H9 (cell line): ENCODE data around the gene ITPR3. TPM values are rescaled to one million over a fixed set of nuclear protein-coding genes. Genes with fewer than 3 reads are reported as not detected.

Source experiments
- DNase-seq: peaks from one replicate; pipeline ENCODE4 v3.0.0-alpha.2; 2017
- H2AFZ ChIP-seq: one replicate; pipeline ENCODE4 v1.6.1; 2013; ENCODE audit warnings: mild to moderate bottlenecking, low read length, control low read depth, moderate library complexity
- H2AK5ac ChIP-seq: 2 replicates; pipeline ENCODE4 v1.6.1; 2013; ENCODE audit warnings: low read length, control low read depth, mixed read lengths; ENCODE audit not compliant: insufficient read length
- H2BK120ac ChIP-seq: one replicate; pipeline ENCODE4 v1.6.1; 2013; ENCODE audit warnings: low read depth, mild to moderate bottlenecking, low read length, control low read depth, inconsistent platforms; ENCODE audit not compliant: poor library complexity, severe bottlenecking
- H2BK12ac ChIP-seq: 2 replicates; pipeline ENCODE4 v1.6.1; 2013; ENCODE audit warnings: low read length, control low read depth, mixed read lengths, low read depth; ENCODE audit not compliant: insufficient read length
- H2BK15ac ChIP-seq: 2 replicates; pipeline ENCODE4 v1.6.1; 2013; ENCODE audit warnings: low read depth, low read length, control low read depth
- H2BK20ac ChIP-seq: one replicate; pipeline ENCODE4 v1.6.1; 2013; ENCODE audit warnings: low read depth, mild to moderate bottlenecking, low read length, control low read depth, inconsistent platforms; ENCODE audit not compliant: poor library complexity, severe bottlenecking
- H2BK5ac ChIP-seq: 2 replicates; pipeline ENCODE4 v1.6.1; 2013; ENCODE audit warnings: low read length, control low read depth, mixed read lengths; ENCODE audit not compliant: insufficient read length
- H3K14ac ChIP-seq: 2 replicates; pipeline ENCODE4 v1.6.1; 2013; ENCODE audit warnings: low read length, control low read depth; ENCODE audit not compliant: insufficient read depth
- H3K18ac ChIP-seq: 2 replicates; pipeline ENCODE4 v1.6.1; 2013; ENCODE audit warnings: low read depth, mild to moderate bottlenecking, mixed read lengths, low read length, control low read depth; ENCODE audit not compliant: insufficient read length
- H3K23ac ChIP-seq: 2 replicates; pipeline ENCODE4 v1.6.1; 2013; ENCODE audit warnings: low read length, control low read depth, mixed read lengths, low read depth; ENCODE audit not compliant: insufficient read length
- H3K23me2 ChIP-seq: 2 replicates; pipeline ENCODE4 v1.6.1; 2013; ENCODE audit warnings: low read depth, mild to moderate bottlenecking, mixed read lengths, low read length, control low read depth; ENCODE audit not compliant: insufficient read length, poor library complexity, severe bottlenecking
- H3K27ac ChIP-seq: 2 replicates; pipeline ENCODE4 v1.5.1; 2013; ENCODE audit warnings: low read length, control low read depth, mixed read lengths, low read depth; ENCODE audit not compliant: insufficient read length
- H3K27me3 ChIP-seq: 2 replicates; pipeline ENCODE4 v1.6.1; 2013; ENCODE audit warnings: low read length, control low read depth, inconsistent platforms; ENCODE audit not compliant: insufficient read depth
- H3K4ac ChIP-seq: 2 replicates; pipeline ENCODE4 v1.6.1; 2013; ENCODE audit warnings: low read depth, mild to moderate bottlenecking, control low read depth, inconsistent platforms, low read length, moderate library complexity
- H3K4me1 ChIP-seq: 2 replicates; pipeline ENCODE4 v1.6.1; 2013; ENCODE audit warnings: low read length, control low read depth, inconsistent platforms; ENCODE audit not compliant: insufficient read depth
- H3K4me2 ChIP-seq: 2 replicates; pipeline ENCODE4 v1.6.1; 2013; ENCODE audit warnings: low read length, control low read depth, mixed read lengths; ENCODE audit not compliant: insufficient read length, insufficient read depth
- H3K56ac ChIP-seq: 2 replicates; pipeline ENCODE4 v1.6.1; 2013; ENCODE audit warnings: low read depth, mild to moderate bottlenecking, mixed read lengths, low read length, control low read depth; ENCODE audit not compliant: insufficient read length
- H3K79me1 ChIP-seq: 2 replicates; pipeline ENCODE4 v1.6.1; 2013; ENCODE audit warnings: low read depth, mild to moderate bottlenecking, moderate library complexity, low read length, control low read depth, inconsistent platforms; ENCODE audit not compliant: insufficient read depth, poor library complexity, severe bottlenecking
- H3K79me2 ChIP-seq: 2 replicates; pipeline ENCODE4 v1.6.1; 2013; ENCODE audit warnings: low read length, control low read depth, inconsistent platforms; ENCODE audit not compliant: insufficient read depth
- H3K9ac ChIP-seq: 2 replicates; pipeline ENCODE4 v1.6.1; 2013; ENCODE audit warnings: low read length, control low read depth, mixed read lengths; ENCODE audit not compliant: insufficient read length; ENCODE audit errors: extremely low read depth
- H3K9me3 ChIP-seq: one replicate; pipeline ENCODE4 v1.6.1; 2013; ENCODE audit warnings: low read depth, low read length, inconsistent platforms; ENCODE audit not compliant: control insufficient read depth
- H3T11ph ChIP-seq: one replicate; pipeline ENCODE4 v1.6.1; 2013; ENCODE audit warnings: mild to moderate bottlenecking, low read length, control low read depth, inconsistent platforms
- H4K20me1 ChIP-seq: one replicate; pipeline ENCODE4 v1.6.1; 2013; ENCODE audit not compliant: control insufficient read depth, insufficient read length, insufficient read depth
- H4K5ac ChIP-seq: 2 replicates; pipeline ENCODE4 v1.6.1; 2013; ENCODE audit warnings: low read depth, mild to moderate bottlenecking, mixed read lengths, low read length, control low read depth; ENCODE audit not compliant: insufficient read length
- H4K8ac ChIP-seq: replicated peaks from 2 replicates; pipeline ENCODE4 v1.6.1; 2013; ENCODE audit warnings: low read length, control low read depth, mixed read lengths, low read depth; ENCODE audit not compliant: insufficient read length
- H4K91ac ChIP-seq: 2 replicates; pipeline ENCODE4 v1.6.1; 2013; ENCODE audit warnings: low read depth, mild to moderate bottlenecking, moderate library complexity, mixed read lengths, low read length, control low read depth; ENCODE audit not compliant: insufficient read length
- H3K27ac Mint-ChIP-seq, 3 experiments: 2 replicates in 2 of 3; 3 replicates in 1 of 3; pipeline ENCODE4 v1.8.0; 2020 to 2021; ENCODE audit warnings: mixed read lengths in 3 of 3, mild to moderate bottlenecking in 1 of 3, moderate library complexity in 1 of 3
- H3K27me3 Mint-ChIP-seq: 2 replicates; pipeline ENCODE4 v1.8.0; 2021; ENCODE audit warnings: low read depth, mild to moderate bottlenecking, moderate library complexity, mixed read lengths
- H3K36me3 Mint-ChIP-seq, 3 experiments: 2 replicates in 2 of 3; 3 replicates in 1 of 3; pipeline ENCODE4 v1.8.0; 2020 to 2021; ENCODE audit warnings: low read depth in 3 of 3, mixed read lengths in 3 of 3; ENCODE audit not compliant: insufficient read depth in 1 of 3
- H3K4me1 Mint-ChIP-seq, 2 experiments: 2 replicates each; pipeline ENCODE4 v1.8.0; 2020; ENCODE audit warnings: mixed read lengths in 2 of 2
- H3K4me3 Mint-ChIP-seq, 2 experiments: 2 replicates in 1 of 2; 3 replicates in 1 of 2; pipeline ENCODE4 v1.8.0; 2020 to 2021; ENCODE audit warnings: mild to moderate bottlenecking in 2 of 2, mixed read lengths in 2 of 2, moderate library complexity in 1 of 2
- H3K9me3 Mint-ChIP-seq, 2 experiments: 2 replicates in 1 of 2; 3 replicates in 1 of 2; pipeline ENCODE4 v1.8.0; 2020; ENCODE audit warnings: mild to moderate bottlenecking in 2 of 2, mixed read lengths in 2 of 2, moderate library complexity in 1 of 2
- CTCF ChIP-seq: fragments of 200-600 bp; sonication (generic); conservative IDR thresholded peaks from 3 replicates; pipeline ENCODE4 v1.8.0; 2021; ENCODE audit warnings: antibody characterized with exemption, mild to moderate bottlenecking
- WGBS: extraction: QIAGEN DNeasy Blood & Tissue Kit; methylation state at CpG from one replicate; pipeline ENCODE4 v1.1.7; 2013; ENCODE audit warnings: missing lambda C conversion rate, low lambda C conversion rate, mixed read lengths; ENCODE audit not compliant: insufficient read length; ENCODE audit errors: extremely low coverage; 5-methylcytosine and 5-hydroxymethylcytosine counted together
- total RNA-seq: library from RNA; stranded (reverse); gene quantifications from 2 replicates; pipeline ENCODE4 v1.2.1, GENCODE V29; 2021

The ITPR3 gene
- total RNA-seq, 1 experiment from 2014 or later = 40.3 TPM

GRCh38 chr6:33721508-33721907, 100.4 kb downstream of the ITPR3 start:
- no CpG with 5 or more reads among the region's 5 CpGs for WGBS
- Mint-ChIP-seq H3K36me3 (no peaks in the 10 kb centered on the region), H3K4me1 (peaks cover 35 to 36% of the 10 kb centered on the region in 2 experiments), H3K27me3 (peaks cover 11% of the 10 kb centered on the region), H3K4me3 (no peak overlapping the region), H3K27ac (no peak overlapping the region), H3K9me3 (no peaks in the 10 kb centered on the region)
- Histone ChIP-seq H4K5ac (no peak overlapping the region), H3K27me3 (no peaks in the 10 kb centered on the region), H2BK120ac (no peak overlapping the region), H2BK15ac (no peak overlapping the region), H4K8ac (no peak overlapping the region), H3K9ac (no peak overlapping the region), H3K79me1 (no peaks in the 10 kb centered on the region), H3K23ac (no peak overlapping the region), H3K9me3 (no peaks in the 10 kb centered on the region), H2BK20ac (no peak overlapping the region), H2AFZ (no peak overlapping the region), H3T11ph (no peak overlapping the region), H3K18ac (no peak overlapping the region), H3K27ac (no peak overlapping the region), H2BK5ac (no peak overlapping the region), H3K56ac (no peak overlapping the region), H2BK12ac (no peak overlapping the region), H3K23me2 (no peaks in the 10 kb centered on the region), H4K91ac (no peak overlapping the region), H3K4me2 (no peak overlapping the region), H2AK5ac (no peak overlapping the region), H3K4ac (no peak overlapping the region), H4K20me1 (no peaks in the 10 kb centered on the region), H3K4me1 (peaks cover 4% of the 10 kb centered on the region; the same call in 1 of the 2 replicates), H3K14ac (no peak overlapping the region), H3K79me2 (no peaks in the 10 kb centered on the region)
- DNase-seq = no peak
- no peak for TF ChIP-seq CTCF
